HepG2 (cell line): ENCODE results near the gene FHIT. TPM values are rescaled to one million over a fixed set of nuclear protein-coding genes. Genes with fewer than 3 reads are reported as not detected.

ENCODE experiments used
- ATAC-seq: fragments of 200-7000 bp; cut with Tn5 transposase; 3 replicates; pipeline ENCODE4 v1.9.1; 2020; ENCODE audit warnings: mild to moderate bottlenecking, moderate library complexity
- BruUV-seq: library from RNA; stranded (reverse); fragments of 400-500 nt; replicated peaks from 2 replicates; lab custom pipeline; 2021; lab: Mats Ljungman, UMichigan
- CTCF ChIA-PET: fragments of 300-600 bp; formaldehyde crosslinking; extraction: SDS; loops from one replicate; lab custom pipeline; 2021; ENCODE audit warnings: low total read pairs, inconsistent platforms, low intra/inter-chr PET ratio; lab: Yijun Ruan, JAX
- POLR2A ChIA-PET: fragments of 350-600 bp; sonication (Branson Sonifier 250); formaldehyde crosslinking; loops from one replicate; lab custom pipeline; 2020; ENCODE audit warnings: antibody characterized with exemption, inconsistent platforms; lab: Yijun Ruan, JAX
- DNase-seq: peaks from one replicate; pipeline ENCODE4 v3.0.0-alpha.2; 2015; ENCODE audit warnings: low spot score
- FAIRE-seq: peaks from 3 replicates; lab custom pipeline; 2011; peaks lifted over from hg19 to GRCh38; lab: Jason Lieb, UNC
- H2AFZ ChIP-seq: one replicate; pipeline ENCODE4 v1.6.1; 2011; ENCODE audit warnings: low read length, inconsistent platforms
- H3K27ac ChIP-seq: fragments of 300-600 bp; 3 replicates; pipeline ENCODE4 v1.8.0; 2011; ENCODE audit warnings: mixed run types, mild to moderate bottlenecking, mixed read lengths, low read length, inconsistent platforms; ENCODE audit not compliant: insufficient read depth; ENCODE audit errors: extremely low read length
- H3K27me3 ChIP-seq, 2 experiments: fragments of 200-600 bp in 1 of 2; 2 replicates in 1 of 2; 3 replicates in 1 of 2; pipeline versions ENCODE4 v1.6.0 to v1.8.0; 2011; ENCODE audit warnings: low read length in 2 of 2, mild to moderate bottlenecking in 2 of 2, moderate library complexity in 2 of 2, inconsistent platforms in 1 of 2; ENCODE audit not compliant: insufficient read depth in 2 of 2, control insufficient read depth in 1 of 2
- H3K36me3 ChIP-seq, 2 experiments: fragments of 200-600 bp in 1 of 2; replicated peaks in 1 of 2; 2 replicates in 1 of 2; 3 replicates in 1 of 2; pipeline versions ENCODE4 v1.5.1 to v1.8.0; 2011; ENCODE audit warnings: low read length in 2 of 2, inconsistent platforms in 1 of 2; ENCODE audit not compliant: insufficient read depth in 2 of 2, control insufficient read depth in 1 of 2
- H3K4me1 ChIP-seq: 2 replicates; pipeline ENCODE4 v1.5.1; 2012; ENCODE audit warnings: low read length, inconsistent platforms; ENCODE audit not compliant: insufficient read depth
- H3K4me2 ChIP-seq: 2 replicates; pipeline ENCODE4 v1.6.0; 2011; ENCODE audit warnings: low read depth, low read length, inconsistent platforms
- H3K4me3 ChIP-seq, 3 experiments: fragments of 200-600 bp in 1 of 3; sonication (generic), shearing (Covaris generic) in 1 of 3; replicated peaks in 1 of 3; 2 replicates each; pipeline ENCODE4 v1.5.1; 2011 to 2016; ENCODE audit warnings: low read length in 3 of 3, inconsistent platforms in 2 of 3, low read depth in 2 of 3, mild to moderate bottlenecking in 2 of 3, control low read depth in 1 of 3, mixed read lengths in 1 of 3; ENCODE audit not compliant: insufficient read depth in 1 of 3
- H3K79me2 ChIP-seq: one replicate; pipeline ENCODE4 v1.6.1; 2011; ENCODE audit warnings: low read length, inconsistent platforms; ENCODE audit not compliant: insufficient read depth
- H3K9ac ChIP-seq: 2 replicates; pipeline ENCODE4 v1.6.0; 2011; ENCODE audit warnings: mild to moderate bottlenecking, low read depth, low read length, inconsistent platforms; ENCODE audit not compliant: insufficient read depth
- H3K9me3 ChIP-seq: 2 replicates; pipeline ENCODE4 v1.5.1; 2012; ENCODE audit warnings: mild to moderate bottlenecking, low read length
- H4K20me1 ChIP-seq: 2 replicates; pipeline ENCODE4 v1.6.0; 2011; ENCODE audit warnings: inconsistent platforms, mild to moderate bottlenecking, low read length, moderate library complexity; ENCODE audit not compliant: insufficient read depth
- DNMT1 ChIP-seq: sonication (generic); formaldehyde crosslinking; IDR thresholded peaks from 2 replicates; pipeline ENCODE4 v1.5.1; 2020; ENCODE audit warnings: mild to moderate bottlenecking, missing genetic modification reagents
- E2F5 ChIP-seq: sonication (generic); formaldehyde crosslinking; conservative IDR thresholded peaks from 2 replicates; pipeline ENCODE4 v1.4.0; 2020; ENCODE audit warnings: missing genetic modification reagents
- HDAC6 ChIP-seq: fragments of 200-600 bp; sonication (generic); IDR thresholded peaks from 2 replicates; pipeline ENCODE4 v1.7.0; 2017; ENCODE audit warnings: mild to moderate bottlenecking, antibody characterized with exemption, low read length, low read depth
- MIER2 ChIP-seq: IDR thresholded peaks from 2 replicates; pipeline ENCODE4 v1.6.1; 2016; ENCODE audit warnings: missing biosample characterization, missing genetic modification reagents
- RFX1 ChIP-seq: fragments of 450-650 bp; IDR thresholded peaks from 2 replicates; pipeline ENCODE4 v1.6.1; 2017
- TFE3 ChIP-seq: IDR thresholded peaks from 2 replicates; pipeline ENCODE4 v1.6.1; 2016
- YY1 ChIP-seq: IDR thresholded peaks from 2 replicates; pipeline ENCODE4 v1.6.1; 2011; ENCODE audit warnings: low read length, low read depth, moderate library complexity, mild to moderate bottlenecking; ENCODE audit not compliant: insufficient read depth, insufficient replicate concordance
- ZFAT ChIP-seq: sonication (generic); formaldehyde crosslinking; conservative IDR thresholded peaks from 2 replicates; pipeline ENCODE4 v1.8.1; 2023; ENCODE audit warnings: missing genetic modification reagents, inconsistent platforms
- ZNF343 ChIP-seq: sonication (generic); formaldehyde crosslinking; IDR thresholded peaks from 2 replicates; pipeline ENCODE4 v1.4.0; 2020; ENCODE audit warnings: mild to moderate bottlenecking, missing genetic modification reagents
- ZNF709 ChIP-seq: sonication (generic); formaldehyde crosslinking; IDR thresholded peaks from 2 replicates; pipeline ENCODE4 v1.5.0; 2020; ENCODE audit warnings: mild to moderate bottlenecking, missing genetic modification reagents
- WGBS: methylation state at CpG from one replicate; pipeline ENCODE4 v1.1.6; 2017; ENCODE audit warnings: low lambda C conversion rate; 5-methylcytosine and 5-hydroxymethylcytosine counted together
- in situ Hi-C: cut with HindIII; loops from 2 replicates; pipeline ENCODE4 v1.10.0; 2017; ENCODE audit warnings: low pct_unique_long_range_greater_than_20kb; ENCODE audit not compliant: extremely low pct_ligation_motif_present
- intact Hi-C: fragments of 100-400 bp; cut with micrococcal nuclease; formaldehyde crosslinking; loops from one replicate; pipeline ENCODE4 v1.10.0; 2022; ENCODE audit not compliant: unreplicated experiment
- polyA plus RNA-seq, 8 experiments: library from polyadenylated mRNA; depleted of rRNA in 3 of 8; stranded (reverse) in 7 of 8; unstranded in 1 of 8; fragments of >200 nt; fragmentation: Illumina TruSeq in 4 of 8; extraction: Trizol in 4 of 8; gene quantifications; 2 replicates each; pipeline versions ENCODE4 v1.2.1 to v1.2.3, GENCODE V29; 2011 to 2016; ENCODE audit warnings: low read depth in 4 of 8, missing spikeins in 1 of 8, mixed read lengths in 1 of 8; ENCODE audit not compliant: insufficient read depth in 1 of 8
- total RNA-seq, 5 experiments: library from RNA; depleted of rRNA; stranded (reverse); fragments of >200 nt; fragmentation: Illumina TruSeq; extraction: Trizol; gene quantifications; 2 replicates each; pipeline ENCODE4 v1.2.3, GENCODE V29; 2016; ENCODE audit warnings: low read depth in 1 of 5
- TF ChIP-seq, protein P1 (sequence below): sonication (generic); formaldehyde crosslinking; IDR thresholded peaks from 2 replicates; pipeline ENCODE4 v1.5.1; 2020; ENCODE audit warnings: mild to moderate bottlenecking, missing genetic modification reagents, borderline replicate concordance

FHIT gene
- total and polyA plus RNA-seq, 2 of the 13 experiments (the other 11 are each of a cell fraction or from before 2014, with no cell fraction given) = 4.0 to 4.6 TPM

GRCh38 chr3:59885899-59886400, 1365.3 kb downstream of the FHIT start:
- no TSS peak for BruUV-seq
- in situ Hi-C loops = no loop called here
- Histone ChIP-seq H3K27ac (no peak overlapping the region), H3K9me3 (no peaks in the 10 kb centered on the region), H3K36me3 (no peaks in the 10 kb centered on the region), H3K4me2 (no peak overlapping the region), H3K79me2 (no peaks in the 10 kb centered on the region), H3K4me3 (no peak overlapping the region), H4K20me1 (no peaks in the 10 kb centered on the region), H3K4me1 (no peaks in the 10 kb centered on the region), H2AFZ (no peak overlapping the region), H3K27me3 (no peaks in the 10 kb centered on the region), H3K9ac (no peak overlapping the region)
- intact Hi-C loops = no loop called here
- TF ChIP-seq TFE3 (CRISPR knock-in tag) = no peak
- TF ChIP-seq ZNF709 = no peak
- TF ChIP-seq, protein P1, sequence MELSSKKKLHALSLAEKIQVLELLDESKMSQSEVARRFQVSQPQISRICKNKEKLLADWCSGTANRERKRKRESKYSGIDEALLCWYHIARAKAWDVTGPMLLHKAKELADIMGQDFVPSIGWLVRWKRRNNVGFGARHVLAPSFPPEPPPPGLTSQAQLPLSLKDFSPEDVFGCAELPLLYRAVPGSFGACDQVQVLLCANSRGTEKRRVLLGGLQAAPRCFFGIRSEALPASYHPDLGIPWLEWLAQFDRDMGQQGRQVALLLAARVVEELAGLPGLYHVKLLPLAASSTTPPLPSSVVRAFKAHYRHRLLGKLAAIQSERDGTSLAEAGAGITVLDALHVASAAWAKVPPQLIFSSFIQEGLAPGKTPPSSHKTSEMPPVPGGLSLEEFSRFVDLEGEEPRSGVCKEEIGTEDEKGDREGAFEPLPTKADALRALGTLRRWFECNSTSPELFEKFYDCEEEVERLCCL (CRISPR knock-in tag) = no peak
- no peak for TF ChIP-seq ZFAT (CRISPR knock-in tag)
- no peak for TF ChIP-seq ZNF343
- no peak for TF ChIP-seq YY1
- no peak for TF ChIP-seq MIER2 (CRISPR knock-in tag)
- no peak for TF ChIP-seq HDAC6
- TF ChIP-seq E2F5 (CRISPR knock-in tag) = no peak
- no peak for TF ChIP-seq RFX1
- TF ChIP-seq DNMT1 (CRISPR knock-in tag) = no peak
- ATAC-seq = no peak
- POLR2A ChIA-PET = no interaction called here
- 3% methylated on average over 2 of the region's 2 CpGs for WGBS
- CTCF ChIA-PET = no interaction called here
- no peak for FAIRE-seq
- DNase-seq = no peak
